Naive B cell (primary cell): Measurements from ENCODE around the gene ALG12. TPM values are rescaled to one million over a fixed set of nuclear protein-coding genes. Genes with fewer than 3 reads are reported as not detected.
"Not testable (repeated sequence)": the region's sequence is repeated elsewhere in the genome, so short reads cannot be mapped to it uniquely, and the experiment has no call there.

Source experiments
- ATAC-seq, 2 donors: fragments of 150-1000 bp; cut with Tn5 transposase; 2 replicates each; pipeline ENCODE4 v1.10.0; 2021; ENCODE audit warnings: low read depth in 2 of 2, mild to moderate bottlenecking in 2 of 2, moderate library complexity in 2 of 2
- DNase-seq: peaks from one replicate; pipeline ENCODE4 v3.0.0; 2022
- H3K27ac Mint-ChIP-seq, 6 donors: one replicate each; pipeline ENCODE4 v1.8.0; 2020 to 2022; ENCODE audit warnings: mild to moderate bottlenecking in 6 of 6, mixed read lengths in 6 of 6, moderate library complexity in 5 of 6, inconsistent platforms in 2 of 6
- H3K27me3 Mint-ChIP-seq, 3 donors: one replicate each; pipeline ENCODE4 v1.8.0; 2021 to 2022; ENCODE audit warnings: mixed read lengths in 3 of 3, mild to moderate bottlenecking in 1 of 3
- H3K36me3 Mint-ChIP-seq, 2 donors: one replicate each; pipeline ENCODE4 v1.8.0; 2020 to 2022; ENCODE audit warnings: mixed read lengths in 2 of 2, inconsistent platforms in 1 of 2, mild to moderate bottlenecking in 1 of 2
- H3K4me1 Mint-ChIP-seq, 3 donors: one replicate each; pipeline ENCODE4 v1.8.0; 2020 to 2022; ENCODE audit warnings: mixed read lengths in 3 of 3, inconsistent platforms in 1 of 3, mild to moderate bottlenecking in 1 of 3, moderate library complexity in 1 of 3
- H3K4me3 Mint-ChIP-seq, 8 donors: one replicate each; pipeline ENCODE4 v1.8.0; 2020 to 2022; ENCODE audit warnings: mild to moderate bottlenecking in 8 of 8, mixed read lengths in 8 of 8, moderate library complexity in 8 of 8, inconsistent platforms in 2 of 8
- H3K9me3 Mint-ChIP-seq, 7 donors: one replicate each; pipeline ENCODE4 v1.8.0; 2020 to 2022; ENCODE audit warnings: mixed read lengths in 7 of 7, mild to moderate bottlenecking in 5 of 7, inconsistent platforms in 2 of 7, moderate library complexity in 1 of 7
- polyA plus RNA-seq, 6 donors: library from polyadenylated mRNA; unstranded; fragments of 300-500 nt; fragmentation: Illumina TruSeq; gene quantifications; one replicate each; pipeline ENCODE4 v1.2.3, GENCODE V29; 2021; ENCODE audit warnings: low read depth in 6 of 6

The ALG12 gene
- polyA plus RNA-seq, 6 donors from 2014 or later: 10.1 to 17.5 (median 13.0) TPM

GRCh38 chr22:49856766-49857618, 61.2 kb downstream of the ALG12 start:
- H3K27me3 Mint-ChIP-seq: peaks cover 0 to 5% (median under 1%) of the 10 kb centered on the region in 3 donors
- H3K9me3 Mint-ChIP-seq: no peaks in the 10 kb centered on the region
- no peaks in the 10 kb centered on the region for H3K36me3 Mint-ChIP-seq
- no peak overlapping the region for H3K27ac Mint-ChIP-seq
- DNase-seq: no peak
- peaks cover 38 to 61% (median 48%) of the 10 kb centered on the region in 3 donors for H3K4me1 Mint-ChIP-seq
- ATAC-seq: no peak
- peak overlapping the region in 2 of 8 donors; percentile 40 to 66 for H3K4me3 Mint-ChIP-seq

- DNase-seq (no peak), ATAC-seq (no peak)
- Mint-ChIP-seq H3K4me1 (peaks cover 38 to 59% (median 45%) of the 10 kb centered on the region in 3 donors), H3K9me3 (no peaks in the 10 kb centered on the region), H3K4me3 (peak overlapping the region in 1 of 8 donors; percentile 98), H3K27ac (peak overlapping the region in 1 of 6 donors; percentile 38), H3K27me3 (peaks cover 5 to 7% (median 6%) of the 10 kb centered on the region in 3 donors), H3K36me3 (no peaks in the 10 kb centered on the region)
Measured at GRCh38 chr22:49856343-49856742, 61.9 kb downstream of the ALG12 start.

GRCh38 chr22:49855251-49855911, 62.9 kb downstream of the ALG12 start:
- Mint-ChIP-seq H3K36me3 (no peaks in the 10 kb centered on the region), H3K27me3 (peaks cover 13 to 16% (median 15%) of the 10 kb centered on the region in 3 donors), H3K9me3 (no peaks in the 10 kb centered on the region), H3K4me3 (peak overlapping the region in 7 of 8 donors; percentile 55 to 98 (median 95)), H3K4me1 (peaks cover 38 to 58% (median 39%) of the 10 kb centered on the region in 3 donors), H3K27ac (peak overlapping the region in 5 of 6 donors; percentile 15 to 91 (median 51))
- no peak for DNase-seq
- ATAC-seq: no peak

- no peaks in the 10 kb centered on the region for H3K36me3 Mint-ChIP-seq
- H3K27ac Mint-ChIP-seq: peak overlapping the region; percentile 91 to 97 (median 94)
- DNase-seq (peak; percentile 25), ATAC-seq (peak; percentile 19 to 20)
- peak overlapping the region; percentile 90 to 98 (median 96) for H3K4me3 Mint-ChIP-seq
- peaks cover 41 to 58% (median 44%) of the 10 kb centered on the region in 3 donors for H3K4me1 Mint-ChIP-seq
- H3K9me3 Mint-ChIP-seq: no peaks in the 10 kb centered on the region
- peaks cover 13 to 24% (median 20%) of the 10 kb centered on the region in 3 donors for H3K27me3 Mint-ChIP-seq
Measured at GRCh38 chr22:49853981-49854831, 64.0 kb downstream of the ALG12 start.

GRCh38 chr22:49852898-49853894, 65.0 kb downstream of the ALG12 start, which contains the start of gene ZBED4:
Gene ZBED4 (plus strand): TSS chr22:49853844. CDS start chr22:49883663, 29,819 bp downstream.
- H3K4me1 Mint-ChIP-seq: peaks cover 31 to 48% (median 35%) of the 10 kb centered on the region in 3 donors
- H3K36me3 Mint-ChIP-seq: no peaks in the 10 kb centered on the region
- peaks cover 13 to 28% (median 23%) of the 10 kb centered on the region in 3 donors for H3K27me3 Mint-ChIP-seq
- no peaks in the 10 kb centered on the region for H3K9me3 Mint-ChIP-seq
- ATAC-seq (peak; percentile 81 to 82), DNase-seq (peak; percentile 100)
- H3K4me3 Mint-ChIP-seq: peak within 1 kb of the TSS; percentile 90 to 98 (median 96)
- peak within 1 kb of the TSS; percentile 91 to 97 (median 94) for H3K27ac Mint-ChIP-seq

GRCh38 chr22:49852568-49852897, 65.7 kb downstream of the ALG12 start:
- not testable (repeated sequence) for H3K36me3 Mint-ChIP-seq, ATAC-seq, H3K9me3 Mint-ChIP-seq, DNase-seq
- Mint-ChIP-seq H3K4me1 (peaks cover 29 to 41% (median 38%) of the 10 kb centered on the region in 3 donors), H3K4me3 (peak overlapping the region; percentile 59 to 90 (median 78)), H3K27me3 (peaks cover 13 to 35% (median 29%) of the 10 kb centered on the region in 3 donors), H3K27ac (peak overlapping the region in 3 of 6 donors; percentile 57 to 86 (median 58))

GRCh38 chr22:49850959-49851802, 67.1 kb downstream of the ALG12 start:
- peaks cover 27 to 37% (median 36%) of the 10 kb centered on the region in 3 donors for H3K4me1 Mint-ChIP-seq
- no peaks in the 10 kb centered on the region for H3K36me3 Mint-ChIP-seq
- peak overlapping the region; percentile 59 to 88 (median 76) for H3K4me3 Mint-ChIP-seq
- peak overlapping the region in 3 of 6 donors; percentile 24 to 80 (median 44) for H3K27ac Mint-ChIP-seq
- H3K27me3 Mint-ChIP-seq: peaks cover 24 to 47% (median 33%) of the 10 kb centered on the region in 3 donors
- DNase-seq (no peak), ATAC-seq (no peak)
- H3K9me3 Mint-ChIP-seq: no peaks in the 10 kb centered on the region

Other genes with a start within 250 kb of the ALG12 start
- gene BRD1, start 90.6 kb downstream of the ALG12 start, polyA plus RNA-seq: 1 to 10 TPM in 5 of 6 donors, under 1 TPM in 1; 0.23 to 3.0 (median 1.8) TPM
- gene ZBED4, start 64.6 kb downstream of the ALG12 start, polyA plus RNA-seq: 10 to 100 TPM in 1 of 6 donors, 1 to 10 TPM in 5; 3.8 to 10.3 (median 6.1) TPM
- 10 to 100 TPM; 21.9 to 33.8 (median 28.0) TPM for gene CRELD2, start 196 bp upstream of the ALG12 start, polyA plus RNA-seq
- gene PIM3, start 42.3 kb upstream of the ALG12 start, polyA plus RNA-seq: 10 to 100 TPM; 46.7 to 60.7 (median 55.0) TPM
- gene IL17REL, start 94.3 kb upstream of the ALG12 start, polyA plus RNA-seq: not detected
- not detected for gene TTLL8, start 139.9 kb upstream of the ALG12 start, polyA plus RNA-seq
- under 1 TPM in 3 of 6 donors, not detected in 3; 0.09 to 0.44 (median 0.15) TPM for gene MLC1, start 167.0 kb upstream of the ALG12 start, polyA plus RNA-seq
- gene MOV10L1, start 171.6 kb upstream of the ALG12 start, polyA plus RNA-seq: not detected